ENCODE measurements around the gene TLCD3B. TPM values are rescaled to one million over a fixed set of nuclear protein-coding genes. Genes with fewer than 3 reads are reported as not detected.
"Not testable (repeated sequence)": the region's sequence is repeated elsewhere in the genome, so short reads cannot be mapped to it uniquely, and the experiment has no call there.

The TLCD3B gene
- total RNA-seq, 1 experiment from 2014 or later: 1.3 TPM

GRCh38 chr16:30030011-30030685 lies 923 bp downstream of the TLCD3B start:
- DNase-seq (ENCODE audit: low spot score): peak; percentile 63
- in situ Hi-C loops (cut with HindIII; ENCODE audit: low sequenced_read_pairs): no loop called here

- DNase-seq (ENCODE audit: low spot score): peak; percentile 17
- in situ Hi-C loops (cut with HindIII; ENCODE audit: low sequenced_read_pairs): no loop called here
Observed at GRCh38 chr16:30028438-30029076, 2.5 kb downstream of the TLCD3B start.

DNA sequence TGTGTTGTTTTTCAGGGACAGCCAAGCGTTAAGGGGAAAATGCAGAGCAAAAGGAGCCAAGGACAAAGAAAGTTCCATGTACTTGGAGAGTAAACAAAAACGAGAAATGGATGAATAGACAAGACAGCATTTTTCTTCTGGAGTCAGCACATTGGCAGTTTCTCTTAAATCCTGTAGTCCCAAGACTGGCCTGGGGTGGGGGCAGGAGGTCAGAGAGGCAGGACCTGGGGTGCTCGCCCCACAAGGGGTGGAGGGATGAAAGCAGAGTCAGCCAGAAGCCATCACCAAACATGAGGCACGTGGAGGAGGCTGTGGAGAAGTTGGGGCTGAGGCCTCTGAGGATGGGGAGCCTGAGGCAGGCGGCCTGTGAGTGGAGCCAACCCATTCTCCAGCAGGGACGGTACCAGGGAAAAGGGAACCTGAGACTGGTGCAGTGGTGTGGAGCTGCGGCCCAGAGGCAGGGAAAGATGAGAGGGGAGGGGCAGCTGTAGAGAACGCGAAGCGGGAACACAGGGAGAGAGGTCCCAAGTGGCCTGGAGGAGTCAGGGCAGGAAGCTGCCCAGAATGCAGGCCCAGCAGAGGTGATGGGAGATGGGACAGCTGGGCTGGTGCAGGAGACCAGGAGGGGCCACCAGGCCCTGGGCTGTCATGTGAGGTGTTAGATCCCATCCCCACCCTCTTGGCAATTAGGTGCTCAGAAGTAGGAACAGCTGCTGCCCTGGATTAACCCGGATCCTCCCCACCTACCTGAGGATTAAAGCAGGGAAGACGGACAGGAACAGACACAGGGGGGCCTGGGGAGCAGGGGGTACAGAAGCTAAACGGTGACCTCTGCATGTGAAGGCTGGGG lies 3.3 kb downstream of the TLCD3B start:
- in situ Hi-C loops (cut with HindIII; ENCODE audit: low sequenced_read_pairs): no loop called here
- no peak for DNase-seq (ENCODE audit: low spot score)

DNA sequence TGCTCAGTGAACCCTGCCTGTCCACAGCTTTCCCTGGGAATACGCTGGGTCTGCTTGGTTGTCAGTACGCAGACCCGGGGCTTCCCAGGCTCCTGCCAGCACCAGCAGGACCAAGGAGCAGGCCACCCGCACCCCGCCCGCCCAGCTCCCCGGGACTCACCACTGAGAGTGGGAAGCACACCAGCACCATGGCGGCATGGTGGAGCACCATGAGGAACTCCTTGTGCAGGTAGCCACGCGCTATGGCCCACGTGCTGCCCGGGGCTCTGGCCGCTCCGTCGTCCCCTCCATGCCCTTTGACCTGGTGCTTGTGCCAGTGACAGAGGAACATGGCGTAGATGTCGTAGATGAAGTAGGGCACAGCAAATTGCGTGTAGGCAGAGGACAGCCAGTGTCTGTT lies 4.6 kb downstream of the TLCD3B start:
- in situ Hi-C loops (cut with HindIII; ENCODE audit: low sequenced_read_pairs): no loop called here
- no peak for DNase-seq (ENCODE audit: low spot score)

GRCh38 chr16:30025574-30025973 lies 5.5 kb downstream of the TLCD3B start:
- no peak for DNase-seq (ENCODE audit: low spot score)
- in situ Hi-C loops (cut with HindIII; ENCODE audit: low sequenced_read_pairs): no loop called here

DNA sequence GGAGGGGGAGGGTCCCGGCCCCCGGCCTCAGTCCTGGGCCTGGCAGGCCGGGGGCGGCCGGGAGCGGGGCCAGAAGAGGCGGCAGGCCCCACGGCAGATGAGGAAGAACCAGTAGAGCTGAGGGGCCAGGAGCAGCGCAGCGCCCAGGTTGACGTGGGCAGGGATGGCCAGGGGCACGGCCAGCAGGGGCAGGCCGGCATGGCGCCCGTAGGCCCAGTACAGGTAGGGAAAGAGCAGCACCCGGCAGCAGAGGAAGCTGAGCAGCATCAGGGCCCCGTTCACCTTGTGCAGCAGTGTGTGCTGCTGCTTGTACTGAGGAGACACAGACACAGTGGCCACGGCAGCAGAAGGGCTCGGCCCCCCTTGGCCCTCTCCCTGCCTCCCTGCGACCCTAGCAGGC lies 5.9 kb downstream of the TLCD3B start:
- in situ Hi-C loops (cut with HindIII; ENCODE audit: low sequenced_read_pairs): no loop called here

DNA sequence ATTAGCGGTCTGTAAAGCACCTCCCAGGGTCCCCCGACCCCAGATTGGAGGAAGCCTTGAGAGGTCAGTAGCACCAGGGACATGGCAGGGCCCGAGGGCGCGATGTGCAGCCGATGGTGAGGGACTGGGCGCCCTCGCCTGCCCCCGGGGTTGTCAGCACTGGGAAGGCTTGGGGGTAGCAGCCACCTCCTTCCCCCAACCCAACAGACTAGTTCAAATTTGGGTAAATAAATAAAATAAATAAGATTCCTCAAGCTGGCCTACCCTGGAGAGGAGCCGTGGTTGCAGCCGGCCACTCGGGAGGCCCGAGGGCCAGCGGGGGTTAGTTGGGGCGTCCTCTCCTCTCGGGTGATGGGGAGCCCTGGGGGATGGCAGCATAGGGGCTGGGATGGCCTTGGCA lies 6.6 kb downstream of the TLCD3B start:
- in situ Hi-C loops (cut with HindIII; ENCODE audit: low sequenced_read_pairs): no loop called here
- DNase-seq (ENCODE audit: low spot score): no peak

More for the DNA sequence above, 5.9 kb downstream of the TLCD3B start:
- DNase-seq (ENCODE audit: low spot score): no peak

GRCh38 chr16:30023586-30023985 lies 7.5 kb downstream of the TLCD3B start:
- in situ Hi-C loops (cut with HindIII; ENCODE audit: low sequenced_read_pairs): no loop called here
- no peak for DNase-seq (ENCODE audit: low spot score)

DNA sequence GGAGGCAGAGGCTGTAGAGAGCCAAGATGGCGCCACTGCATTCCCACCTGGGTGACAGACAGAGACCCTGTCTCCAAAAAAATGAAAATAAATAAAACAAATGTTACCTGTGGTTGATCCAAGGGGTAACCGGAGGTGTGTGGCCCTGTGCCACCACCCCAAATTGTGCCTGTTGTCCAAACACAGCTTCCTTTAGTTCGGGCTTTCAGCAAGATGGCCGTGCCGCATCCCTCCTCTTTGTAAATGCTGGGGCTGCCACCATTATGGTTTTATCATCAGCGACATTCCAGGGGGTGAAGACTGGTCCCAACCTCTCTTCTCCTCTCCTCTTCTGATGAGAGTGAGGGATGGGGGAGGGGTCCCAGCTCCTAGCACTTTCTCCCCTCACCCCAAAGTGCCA lies 8.2 kb downstream of the TLCD3B start, which contains the start of gene C16orf92:
Gene C16orf92 (plus strand): TSS at position 312 of the 400 bp plus-strand sequence. CDS start 143 bp downstream, outside the sequence.
- in situ Hi-C loops (cut with HindIII; ENCODE audit: low sequenced_read_pairs): no loop called here

GRCh38 chr16:30018731-30019158 lies 12.3 kb downstream of the TLCD3B start:
- peak; percentile 30 for DNase-seq (ENCODE audit: low spot score)
- in situ Hi-C loops (cut with HindIII; ENCODE audit: low sequenced_read_pairs): no loop called here

More for the DNA sequence above, 8.2 kb downstream of the TLCD3B start, which contains the start of gene C16orf92:
- DNase-seq (ENCODE audit: low spot score): no peak

DNA sequence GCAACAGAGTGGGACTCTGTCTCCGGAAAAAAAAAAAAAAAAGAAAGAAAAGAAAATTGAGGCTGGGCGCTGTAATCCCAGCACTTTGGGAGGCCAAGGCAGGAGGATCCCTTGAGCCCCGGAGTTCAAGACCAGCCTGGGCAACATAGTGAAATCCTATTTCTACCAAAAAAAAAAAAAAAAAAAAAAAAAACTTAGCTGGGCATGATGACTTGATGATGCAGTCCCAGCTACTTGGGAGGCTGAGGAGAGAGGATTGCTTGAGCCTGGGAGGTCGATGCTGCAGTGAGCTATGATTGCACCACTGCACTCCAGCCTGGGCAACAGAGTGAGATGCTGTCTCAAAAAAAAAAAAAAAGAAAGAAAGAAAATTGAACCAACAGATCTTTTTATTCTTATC lies 13.1 kb downstream of the TLCD3B start:
- DNase-seq (ENCODE audit: low spot score); in situ Hi-C loops (cut with HindIII; ENCODE audit: low sequenced_read_pairs): not testable (repeated sequence)

GRCh38 chr16:30017277-30017656 lies 13.8 kb downstream of the TLCD3B start:
- in situ Hi-C loops (cut with HindIII; ENCODE audit: low sequenced_read_pairs): no loop called here
- DNase-seq (ENCODE audit: low spot score): no peak

DNA sequence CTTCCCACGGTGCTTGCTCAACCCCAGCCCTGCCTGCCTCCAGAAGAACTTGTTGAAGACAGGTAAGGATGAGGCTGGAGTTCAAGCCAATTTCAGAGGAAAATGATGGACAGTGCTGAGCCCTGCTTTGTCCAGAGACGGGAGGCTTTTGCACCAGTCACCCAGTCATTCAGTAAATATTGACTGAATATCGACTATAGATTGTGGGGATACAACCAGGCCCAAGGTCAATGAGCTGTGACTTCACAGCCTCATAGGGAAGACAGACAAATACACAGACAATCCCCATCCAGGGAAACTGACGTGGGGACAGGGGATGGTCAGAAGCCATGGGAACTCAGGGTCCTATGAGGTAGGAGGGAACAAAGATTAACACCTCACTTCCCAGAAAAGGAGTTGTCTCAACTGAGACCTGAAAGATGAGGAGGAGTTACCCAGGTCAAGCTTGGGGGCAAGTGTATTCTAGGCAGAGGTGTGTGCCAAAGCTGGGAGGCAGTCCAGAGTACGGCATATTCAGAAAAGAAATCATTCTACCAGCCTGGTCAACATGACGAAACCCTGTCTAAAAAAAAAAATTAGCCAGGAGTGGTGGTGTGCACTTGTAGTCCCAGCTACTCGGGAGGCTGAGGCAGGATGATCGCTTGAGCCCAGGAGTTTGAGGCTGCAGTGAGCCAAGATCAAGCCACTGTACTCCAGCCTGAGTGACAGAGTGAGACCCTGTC lies 14.4 kb downstream of the TLCD3B start:
- no peak for DNase-seq (ENCODE audit: low spot score)
- in situ Hi-C loops (cut with HindIII; ENCODE audit: low sequenced_read_pairs): no loop called here

- DNase-seq (ENCODE audit: low spot score); in situ Hi-C loops (cut with HindIII; ENCODE audit: low sequenced_read_pairs): not testable (repeated sequence)
Observed at GRCh38 chr16:30015450-30015849, 15.6 kb downstream of the TLCD3B start.

- in situ Hi-C loops (cut with HindIII; ENCODE audit: low sequenced_read_pairs); DNase-seq (ENCODE audit: low spot score): not testable (repeated sequence)
Observed at GRCh38 chr16:30012598-30012997, 18.5 kb downstream of the TLCD3B start.

DNA sequence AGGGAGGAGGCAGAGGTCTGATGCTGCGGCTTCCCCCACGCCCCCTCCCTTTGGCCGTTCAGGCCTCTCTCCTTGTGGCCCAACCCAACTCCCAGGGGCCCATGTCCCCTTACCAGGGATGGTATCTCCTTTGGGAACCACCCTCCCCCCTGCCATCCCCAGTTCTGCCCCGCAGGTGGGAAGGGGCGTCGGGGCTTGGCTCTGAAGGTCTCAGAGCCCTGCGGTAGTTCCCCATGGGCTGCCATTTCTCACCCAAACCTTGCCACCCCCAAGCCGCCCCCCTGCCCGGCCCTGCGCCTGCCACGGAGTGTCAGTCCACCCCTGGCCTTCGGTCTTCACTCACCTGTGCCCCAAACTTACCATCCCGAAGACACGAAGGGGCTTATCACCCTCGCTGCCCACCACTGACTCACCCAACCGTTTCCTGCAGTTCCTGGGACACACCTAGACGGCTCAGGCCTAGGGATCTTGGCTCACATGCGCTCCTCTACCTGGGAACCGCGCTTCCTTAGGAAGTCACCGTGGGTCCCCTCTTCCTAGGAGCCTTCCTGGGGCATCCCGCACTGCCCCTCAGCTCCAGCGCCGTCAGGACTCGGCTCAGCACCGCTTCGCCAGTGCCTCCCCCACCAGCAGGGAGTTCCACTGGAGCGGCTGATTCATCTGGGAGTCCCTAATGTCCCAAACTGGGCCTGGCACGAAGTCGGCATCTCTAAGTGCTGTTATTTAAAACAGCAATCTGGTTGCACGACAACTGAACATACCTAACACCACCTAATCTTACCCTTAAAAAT lies 19.2 kb downstream of the TLCD3B start:
- DNase-seq (ENCODE audit: low spot score): no peak
- in situ Hi-C loops (cut with HindIII; ENCODE audit: low sequenced_read_pairs): no loop called here

DNA sequence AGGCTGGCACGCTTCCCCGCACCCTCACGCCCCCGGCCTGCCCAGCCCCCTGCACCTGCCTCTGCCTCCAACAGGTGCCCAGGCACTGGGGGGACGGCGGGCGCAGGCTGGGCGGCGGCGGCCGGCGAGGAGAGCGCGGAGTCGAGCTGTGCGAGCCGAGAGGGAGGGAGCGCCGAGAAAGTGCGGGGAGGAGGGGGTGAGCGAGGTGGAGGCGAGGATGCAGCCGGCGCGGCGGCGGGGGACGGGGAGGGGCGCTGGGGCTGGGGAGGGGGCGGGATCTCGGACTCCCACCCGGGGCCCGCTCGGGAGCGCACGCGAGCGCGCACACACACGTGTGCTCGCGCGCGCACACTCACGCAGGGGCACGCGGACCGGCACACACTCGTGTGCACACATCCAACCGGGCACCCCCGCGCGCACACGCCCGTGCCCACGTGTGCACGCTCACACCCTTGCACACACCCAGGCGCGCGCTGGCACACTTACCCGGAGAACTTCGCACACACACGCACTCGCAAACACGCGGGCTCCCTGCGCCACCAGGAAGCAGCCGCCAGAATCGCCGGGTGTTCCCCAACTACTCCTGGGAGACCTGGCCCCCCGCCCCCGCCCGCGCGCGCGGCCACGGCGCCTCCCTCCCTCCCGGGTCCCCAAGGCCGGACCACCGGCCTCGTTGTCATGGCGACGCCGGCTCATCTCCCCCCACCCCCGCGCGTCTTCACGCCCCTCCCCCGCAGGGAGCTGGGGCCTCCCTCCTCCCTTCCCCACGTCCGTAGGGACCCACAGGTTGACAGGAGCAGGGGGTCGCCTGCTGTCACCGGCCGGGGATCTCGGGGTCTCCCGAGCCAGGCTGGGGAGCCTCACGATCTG lies 20.0 kb downstream of the TLCD3B start, which contains the start of gene DOC2A:
Gene DOC2A (minus strand): TSS at position 184 of the 870 bp plus-strand sequence. CDS start 805 bp downstream, outside the sequence.
- peak; percentile 56 for DNase-seq (ENCODE audit: low spot score)
- in situ Hi-C loops (cut with HindIII; ENCODE audit: low sequenced_read_pairs): no loop called here

Data from G401 (cell line).